IMR-90 (cell line): ENCODE data around the gene TRAF3IP1. TPM values are rescaled to one million over a fixed set of nuclear protein-coding genes. Genes with fewer than 3 reads are reported as not detected.

ENCODE experiments used
- ATAC-seq: fragments of 200-7000 bp; cut with Tn5 transposase; 2 replicates; pipeline ENCODE4 v1.9.1; 2020; ENCODE audit warnings: low read depth, mild to moderate bottlenecking, moderate library complexity
- BruUV-seq: library from RNA; stranded (reverse); fragments of 400-500 nt; replicated peaks from 2 replicates; lab custom pipeline; 2021; lab: Mats Ljungman, UMichigan
- CTCF ChIA-PET: fragments of 300-600 bp; formaldehyde crosslinking; extraction: SDS; loops from one replicate; lab custom pipeline; 2021; ENCODE audit warnings: antibody characterized with exemption; lab: Yijun Ruan, JAX
- POLR2A ChIA-PET: fragments of 300-600 bp; sonication (Branson Sonifier 250); formaldehyde crosslinking; loops from one replicate; lab custom pipeline; 2022; ENCODE audit warnings: antibody characterized with exemption; ENCODE audit not compliant: unreplicated experiment; lab: Charles Lee
- DNase-seq: peaks from one replicate; pipeline ENCODE4 v3.0.0; 2013
- H2AFZ ChIP-seq: replicated peaks from 2 replicates; pipeline ENCODE3; 2013; ENCODE audit warnings: low read length, mild to moderate bottlenecking; ENCODE audit not compliant: poor library complexity
- H2AK5ac ChIP-seq: 2 replicates; pipeline ENCODE4 v1.6.1; 2013; ENCODE audit warnings: low read depth, low read length, inconsistent platforms
- H2AK9ac ChIP-seq: replicated peaks from 2 replicates; pipeline ENCODE3; 2013; ENCODE audit warnings: mild to moderate bottlenecking, low read depth, low read length, moderate library complexity; ENCODE audit not compliant: poor library complexity
- H2BK120ac ChIP-seq: 2 replicates; pipeline ENCODE4 v1.6.1; 2013; ENCODE audit warnings: low read depth, low read length, inconsistent platforms
- H2BK15ac ChIP-seq: 3 replicates; pipeline ENCODE4 v1.6.1; 2013; ENCODE audit warnings: low read depth, low read length, inconsistent platforms
- H2BK20ac ChIP-seq: 2 replicates; pipeline ENCODE4 v1.6.1; 2013; ENCODE audit warnings: low read depth, mild to moderate bottlenecking, inconsistent platforms, low read length, moderate library complexity
- H2BK5ac ChIP-seq: 2 replicates; pipeline ENCODE4 v1.6.1; 2013; ENCODE audit warnings: mild to moderate bottlenecking, low read depth, low read length, inconsistent platforms; ENCODE audit not compliant: poor library complexity, severe bottlenecking
- H3K14ac ChIP-seq: replicated peaks from 2 replicates; pipeline ENCODE4 v1.6.1; 2013; ENCODE audit warnings: low read depth, low read length, inconsistent platforms
- H3K18ac ChIP-seq: 2 replicates; pipeline ENCODE4 v1.6.1; 2013; ENCODE audit warnings: low read depth, low read length, control low read depth
- H3K23ac ChIP-seq: 2 replicates; pipeline ENCODE4 v1.6.1; 2013; ENCODE audit warnings: low read depth, low read length, inconsistent platforms
- H3K27ac ChIP-seq: 2 replicates; pipeline ENCODE4 v1.5.1; 2013; ENCODE audit warnings: mild to moderate bottlenecking, control low read depth, low read length; ENCODE audit not compliant: insufficient read depth
- H3K27me3 ChIP-seq: 2 replicates; pipeline ENCODE4 v1.6.1; 2013; ENCODE audit warnings: low read length; ENCODE audit not compliant: control insufficient read depth, insufficient read depth
- H3K36me3 ChIP-seq: 2 replicates; pipeline ENCODE4 v1.6.1; 2013; ENCODE audit warnings: low read length, mixed read lengths; ENCODE audit not compliant: control insufficient read depth, insufficient read depth
- H3K4ac ChIP-seq: 2 replicates; pipeline ENCODE4 v1.6.1; 2013; ENCODE audit warnings: low read depth, low read length, inconsistent platforms
- H3K4me1 ChIP-seq: 2 replicates; pipeline ENCODE4 v1.6.1; 2013; ENCODE audit warnings: low read length, mixed read lengths; ENCODE audit not compliant: control insufficient read depth, insufficient read depth
- H3K4me2 ChIP-seq: 2 replicates; pipeline ENCODE4 v1.6.1; 2013; ENCODE audit warnings: low read depth, mild to moderate bottlenecking, control low read depth, low read length, moderate library complexity
- H3K4me3 ChIP-seq: 2 replicates; pipeline ENCODE4 v1.5.1; 2013; ENCODE audit warnings: low read depth, mild to moderate bottlenecking, control low read depth, low read length, moderate library complexity; ENCODE audit not compliant: insufficient read depth
- H3K56ac ChIP-seq: 2 replicates; pipeline ENCODE4 v1.6.1; 2013; ENCODE audit warnings: low read length, inconsistent platforms; ENCODE audit not compliant: insufficient read depth; ENCODE audit errors: extremely low read depth
- H3K79me1 ChIP-seq, 2 experiments: 2 replicates each; pipeline ENCODE4 v1.6.1; 2013; ENCODE audit warnings: low read length in 2 of 2, inconsistent platforms in 1 of 2, low read depth in 1 of 2
- H3K9ac ChIP-seq: 2 replicates; pipeline ENCODE4 v1.6.1; 2013; ENCODE audit warnings: low read depth, low read length, control low read depth
- H3K9me1 ChIP-seq: 2 replicates; pipeline ENCODE4 v1.6.1; 2013; ENCODE audit warnings: low read length, inconsistent platforms; ENCODE audit not compliant: insufficient read depth
- H3K9me3 ChIP-seq: 2 replicates; pipeline ENCODE4 v1.6.1; 2013; ENCODE audit warnings: low read length; ENCODE audit not compliant: control insufficient read depth, insufficient read depth
- H4K20me1 ChIP-seq: 2 replicates; pipeline ENCODE4 v1.6.1; 2013; ENCODE audit warnings: low read length, inconsistent platforms; ENCODE audit not compliant: insufficient read depth
- H4K5ac ChIP-seq: 2 replicates; pipeline ENCODE4 v1.6.1; 2013; ENCODE audit warnings: mild to moderate bottlenecking, low read depth, low read length, control low read depth
- H4K8ac ChIP-seq, 2 experiments: 2 replicates each; pipeline ENCODE4 v1.6.1; 2013; ENCODE audit warnings: low read depth in 2 of 2, low read length in 2 of 2, control low read depth in 1 of 2, inconsistent platforms in 1 of 2
- H4K91ac ChIP-seq: 2 replicates; pipeline ENCODE4 v1.6.1; 2013; ENCODE audit warnings: low read depth, low read length, inconsistent platforms; ENCODE audit not compliant: insufficient read depth
- WGBS, 2 experiments: methylation state at CpG; one replicate each; pipeline versions ENCODE4 v1.1.5 to v1.1.7; 2013; ENCODE audit warnings: missing lambda C conversion rate in 2 of 2; ENCODE audit not compliant: insufficient read length in 1 of 2; ENCODE audit errors: extremely low coverage in 2 of 2; 5-methylcytosine and 5-hydroxymethylcytosine counted together
- dilution Hi-C: fragments of 300-500 bp; cut with HindIII; formaldehyde crosslinking; loops from one replicate; pipeline ENCODE4 v1.14.3; 2018; ENCODE audit warnings: low sequenced_read_pairs; ENCODE audit not compliant: unreplicated experiment
- in situ Hi-C: fragments of 300-500 bp; cut with MboI; formaldehyde crosslinking; loops from 3 replicates; pipeline ENCODE4 v1.14.3; 2019; ENCODE audit warnings: low sequenced_read_pairs, inconsistent platforms, mixed read lengths
- intact Hi-C: fragments of 100-400 bp; cut with micrococcal nuclease; formaldehyde crosslinking; loops from 2 replicates; pipeline ENCODE4 v1.10.0; 2022
- polyA plus RNA-seq, 3 experiments: library from polyadenylated mRNA; depleted of rRNA; stranded (reverse); fragments of >200 nt; gene quantifications; 2 replicates each; pipeline ENCODE4 v1.2.3, GENCODE V29; 2012; ENCODE audit warnings: low replicate concordance in 1 of 3
- total RNA-seq: library from RNA; depleted of rRNA; stranded (reverse); fragments of >200 nt; gene quantifications from 2 replicates; pipeline ENCODE4 v1.2.3, GENCODE V29; 2012
- TF ChIP-seq, protein P1 (sequence below): conservative IDR thresholded peaks from 2 replicates; pipeline ENCODE4 v1.5.1; 2012; ENCODE audit warnings: mild to moderate bottlenecking, low read depth, low read length, improper control_type of control experiment

TRAF3IP1 gene
- total and polyA plus RNA-seq, 2 of the 4 experiments (the other 2 are of a cell fraction): 5.9 to 8.3 TPM

DNA sequence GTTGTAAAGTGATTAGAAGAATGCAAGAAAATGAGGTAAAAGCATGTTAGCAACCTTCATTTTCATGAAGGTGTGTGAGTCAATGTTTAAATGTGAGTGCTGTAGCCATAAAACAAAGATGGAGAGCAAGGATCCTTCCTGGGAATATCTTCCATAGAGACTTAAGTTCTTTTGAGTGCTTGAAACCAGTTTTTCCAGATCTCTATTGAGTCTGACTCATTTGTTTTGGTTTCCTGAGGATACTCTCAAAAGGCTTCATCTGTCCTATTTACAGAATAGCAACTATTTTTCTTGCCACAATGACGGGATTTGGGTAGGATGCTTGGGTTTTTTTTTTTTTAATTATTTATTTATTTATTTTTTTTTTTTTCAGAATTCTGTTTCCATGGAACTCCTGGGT lies 60.5 kb downstream of the TRAF3IP1 start:
- Histone ChIP-seq H2BK120ac (peak overlapping the region; percentile 63; the same call in 1 of the 2 replicates), H2BK20ac (no peak overlapping the region), H4K91ac (no peak overlapping the region), H2BK15ac (no peak overlapping the region), H2AK9ac (no peak overlapping the region), H3K9ac (no peak overlapping the region), H3K27ac (no peak overlapping the region), H4K8ac (0 out of 4 replicates have a peak overlapping the region, but pooled peaks of 1 of the 2 experiments have one; percentile 38), H3K9me3 (no peaks in the 10 kb centered on the region), H3K79me1 (peaks cover 3 to 17% of the 10 kb centered on the region in 2 experiments; a peak in 3 of 4 replicates), H2AK5ac (no peak overlapping the region), H4K20me1 (no peaks in the 10 kb centered on the region), H2BK5ac (peak overlapping the region; percentile 62), H3K4me3 (no peak overlapping the region), H3K36me3 (peaks cover 7% of the 10 kb centered on the region), H3K27me3 (no peaks in the 10 kb centered on the region), H3K4ac (no peak overlapping the region), H3K4me2 (no peak overlapping the region), H3K9me1 (peaks cover 21% of the 10 kb centered on the region), H3K14ac (peak overlapping the region; percentile 39; the same call in 1 of the 2 replicates), H3K23ac (no peak overlapping the region), H4K5ac (no peak overlapping the region), H3K56ac (no peak overlapping the region), H2AFZ (no peak overlapping the region), H3K4me1 (peaks cover 18% of the 10 kb centered on the region), H3K18ac (no peak overlapping the region; the same call in 1 of the 2 replicates)
- WGBS, 2 experiments: no CpG with 5 or more reads among the region's 1 CpG
- peak; percentile 80 for ATAC-seq
- intact Hi-C loops (no loop called here), dilution Hi-C loops (no loop called here), in situ Hi-C loops (no loop called here)
- CTCF ChIA-PET: no interaction called here
- DNase-seq: peak; percentile 74
- POLR2A ChIA-PET: interaction anchor here (0.6 kb wide), 1 partner anchor 187 kb away, joined by 3 read pairs; no protein-coding TSS in a partner anchor
- no TSS peak for BruUV-seq
- TF ChIP-seq, protein P1, sequence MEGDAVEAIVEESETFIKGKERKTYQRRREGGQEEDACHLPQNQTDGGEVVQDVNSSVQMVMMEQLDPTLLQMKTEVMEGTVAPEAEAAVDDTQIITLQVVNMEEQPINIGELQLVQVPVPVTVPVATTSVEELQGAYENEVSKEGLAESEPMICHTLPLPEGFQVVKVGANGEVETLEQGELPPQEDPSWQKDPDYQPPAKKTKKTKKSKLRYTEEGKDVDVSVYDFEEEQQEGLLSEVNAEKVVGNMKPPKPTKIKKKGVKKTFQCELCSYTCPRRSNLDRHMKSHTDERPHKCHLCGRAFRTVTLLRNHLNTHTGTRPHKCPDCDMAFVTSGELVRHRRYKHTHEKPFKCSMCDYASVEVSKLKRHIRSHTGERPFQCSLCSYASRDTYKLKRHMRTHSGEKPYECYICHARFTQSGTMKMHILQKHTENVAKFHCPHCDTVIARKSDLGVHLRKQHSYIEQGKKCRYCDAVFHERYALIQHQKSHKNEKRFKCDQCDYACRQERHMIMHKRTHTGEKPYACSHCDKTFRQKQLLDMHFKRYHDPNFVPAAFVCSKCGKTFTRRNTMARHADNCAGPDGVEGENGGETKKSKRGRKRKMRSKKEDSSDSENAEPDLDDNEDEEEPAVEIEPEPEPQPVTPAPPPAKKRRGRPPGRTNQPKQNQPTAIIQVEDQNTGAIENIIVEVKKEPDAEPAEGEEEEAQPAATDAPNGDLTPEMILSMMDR: no peak
